Gastrocnemius medialis (tissue), 4 donors: ENCODE data around the gene PSD.

Experiments used
- POLR2A ChIP-seq, 2 donors: fragments of 450-650 bp; IDR thresholded peaks; one replicate each; pipeline ENCODE4 v1.6.1; 2017; ENCODE audit warnings: antibody characterized with exemption in 2 of 2, mild to moderate bottlenecking in 2 of 2, moderate library complexity in 2 of 2
- TF ChIP-seq, protein P1 (sequence below), 5 experiments: fragments of 450-650 bp in 3 of 5; fragments of 200-600 bp in 2 of 5; sonication (generic) in 2 of 5; IDR thresholded peaks in 4 of 5; conservative IDR thresholded peaks in 1 of 5; 1 replicate in 4 of 5; 2 replicates in 1 of 5; pipeline ENCODE4 v1.5.1; 2016 to 2019; ENCODE audit warnings: antibody characterized with exemption in 5 of 5, mild to moderate bottlenecking in 3 of 5, moderate library complexity in 3 of 5

DNA sequence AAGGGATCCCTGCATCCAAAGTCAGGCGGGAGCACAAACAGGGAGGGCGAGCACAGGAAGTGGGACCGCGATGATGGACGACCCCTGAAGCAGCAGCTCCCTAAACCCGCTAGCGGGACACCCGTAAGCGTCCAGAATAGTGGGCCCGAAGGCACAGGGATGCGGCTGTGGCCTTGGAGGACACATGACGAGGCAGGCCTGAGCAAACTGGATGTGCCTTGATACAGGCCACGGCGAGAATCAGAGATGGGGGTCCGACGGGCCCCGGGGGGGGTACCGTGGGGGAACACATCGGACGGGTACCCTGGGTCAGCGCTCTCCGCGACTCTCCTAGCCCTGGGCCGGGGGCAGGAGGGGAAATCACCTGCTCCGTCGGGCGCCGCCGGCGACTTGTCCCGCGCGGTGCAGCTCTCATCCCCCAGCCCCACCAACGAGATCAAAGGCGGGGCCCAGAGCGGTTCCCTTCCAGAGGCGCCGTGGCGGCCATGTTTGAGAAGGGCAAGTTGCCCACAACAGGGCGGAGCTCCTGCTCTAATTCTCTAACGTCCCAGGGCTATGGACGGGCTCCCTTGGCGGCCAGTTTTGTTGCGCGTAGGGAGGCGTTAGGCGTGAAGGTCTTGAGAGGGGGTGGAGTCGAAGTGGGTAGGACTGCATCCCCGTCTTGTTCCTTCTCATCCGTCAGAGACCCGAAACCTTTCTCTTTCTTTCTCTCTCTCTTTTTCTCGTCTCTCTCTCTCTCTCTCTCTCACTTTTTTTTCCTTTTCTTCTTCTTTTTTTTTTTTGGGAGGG, 13.8 kb upstream of the PSD start, which contains the start of gene CUEDC2:
- TF ChIP-seq, protein P1, sequence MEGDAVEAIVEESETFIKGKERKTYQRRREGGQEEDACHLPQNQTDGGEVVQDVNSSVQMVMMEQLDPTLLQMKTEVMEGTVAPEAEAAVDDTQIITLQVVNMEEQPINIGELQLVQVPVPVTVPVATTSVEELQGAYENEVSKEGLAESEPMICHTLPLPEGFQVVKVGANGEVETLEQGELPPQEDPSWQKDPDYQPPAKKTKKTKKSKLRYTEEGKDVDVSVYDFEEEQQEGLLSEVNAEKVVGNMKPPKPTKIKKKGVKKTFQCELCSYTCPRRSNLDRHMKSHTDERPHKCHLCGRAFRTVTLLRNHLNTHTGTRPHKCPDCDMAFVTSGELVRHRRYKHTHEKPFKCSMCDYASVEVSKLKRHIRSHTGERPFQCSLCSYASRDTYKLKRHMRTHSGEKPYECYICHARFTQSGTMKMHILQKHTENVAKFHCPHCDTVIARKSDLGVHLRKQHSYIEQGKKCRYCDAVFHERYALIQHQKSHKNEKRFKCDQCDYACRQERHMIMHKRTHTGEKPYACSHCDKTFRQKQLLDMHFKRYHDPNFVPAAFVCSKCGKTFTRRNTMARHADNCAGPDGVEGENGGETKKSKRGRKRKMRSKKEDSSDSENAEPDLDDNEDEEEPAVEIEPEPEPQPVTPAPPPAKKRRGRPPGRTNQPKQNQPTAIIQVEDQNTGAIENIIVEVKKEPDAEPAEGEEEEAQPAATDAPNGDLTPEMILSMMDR (IDR thresholded peaks at IDR 0.05 in 4 of 5, conservative IDR thresholded peaks at IDR 0.05 in 1 of 5) = no peak
- peak; percentile 31 to 58 for TF ChIP-seq POLR2A (IDR thresholded peaks at IDR 0.05)
